ENCODE results near the gene EML4.

DNA sequence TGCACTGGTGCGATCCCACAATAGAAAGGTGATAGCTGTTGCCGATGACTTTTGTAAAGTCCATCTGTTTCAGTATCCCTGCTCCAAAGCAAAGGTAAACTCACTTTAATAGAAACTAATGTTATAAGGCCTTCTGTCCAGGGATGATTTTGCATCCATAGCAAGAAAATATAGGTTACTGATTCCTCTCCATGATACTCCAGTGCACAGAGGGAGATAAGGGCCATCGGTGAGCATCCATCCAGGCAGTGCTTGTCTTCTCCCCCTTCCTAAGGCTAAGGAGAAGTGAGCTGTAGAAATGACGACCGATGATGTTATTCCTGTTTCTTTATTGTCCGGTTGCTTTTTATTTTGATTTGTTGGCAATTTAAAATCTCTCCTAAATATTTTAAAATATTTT lies 159.8 kb downstream of the EML4 start:
- TF ChIP-seq CTCF (IDR thresholded peaks at IDR 0.05 in 2 of 3, conservative IDR thresholded peaks at IDR 0.05 in 1 of 3; ENCODE audit: insufficient read depth in 2 of 3, low read depth in 1 of 3, low read length in 3 of 3) (no peak), SP1 (CRISPR knock-in tag; IDR thresholded peaks at IDR 0.05) (no peak), CREB1 (IDR thresholded peaks at IDR 0.05) (no peak), CREB1 (CRISPR knock-in tag; IDR thresholded peaks at IDR 0.05) (no peak), RCOR1 (IDR thresholded peaks at IDR 0.05; ENCODE audit: borderline replicate concordance in 1 of 2, low read depth in 2 of 2, low read length in 2 of 2) (no peak), ZNF175 (CRISPR knock-in tag; IDR thresholded peaks at IDR 0.05; ENCODE audit: low read depth) (no peak)
- TF ChIP-seq, protein P1, sequence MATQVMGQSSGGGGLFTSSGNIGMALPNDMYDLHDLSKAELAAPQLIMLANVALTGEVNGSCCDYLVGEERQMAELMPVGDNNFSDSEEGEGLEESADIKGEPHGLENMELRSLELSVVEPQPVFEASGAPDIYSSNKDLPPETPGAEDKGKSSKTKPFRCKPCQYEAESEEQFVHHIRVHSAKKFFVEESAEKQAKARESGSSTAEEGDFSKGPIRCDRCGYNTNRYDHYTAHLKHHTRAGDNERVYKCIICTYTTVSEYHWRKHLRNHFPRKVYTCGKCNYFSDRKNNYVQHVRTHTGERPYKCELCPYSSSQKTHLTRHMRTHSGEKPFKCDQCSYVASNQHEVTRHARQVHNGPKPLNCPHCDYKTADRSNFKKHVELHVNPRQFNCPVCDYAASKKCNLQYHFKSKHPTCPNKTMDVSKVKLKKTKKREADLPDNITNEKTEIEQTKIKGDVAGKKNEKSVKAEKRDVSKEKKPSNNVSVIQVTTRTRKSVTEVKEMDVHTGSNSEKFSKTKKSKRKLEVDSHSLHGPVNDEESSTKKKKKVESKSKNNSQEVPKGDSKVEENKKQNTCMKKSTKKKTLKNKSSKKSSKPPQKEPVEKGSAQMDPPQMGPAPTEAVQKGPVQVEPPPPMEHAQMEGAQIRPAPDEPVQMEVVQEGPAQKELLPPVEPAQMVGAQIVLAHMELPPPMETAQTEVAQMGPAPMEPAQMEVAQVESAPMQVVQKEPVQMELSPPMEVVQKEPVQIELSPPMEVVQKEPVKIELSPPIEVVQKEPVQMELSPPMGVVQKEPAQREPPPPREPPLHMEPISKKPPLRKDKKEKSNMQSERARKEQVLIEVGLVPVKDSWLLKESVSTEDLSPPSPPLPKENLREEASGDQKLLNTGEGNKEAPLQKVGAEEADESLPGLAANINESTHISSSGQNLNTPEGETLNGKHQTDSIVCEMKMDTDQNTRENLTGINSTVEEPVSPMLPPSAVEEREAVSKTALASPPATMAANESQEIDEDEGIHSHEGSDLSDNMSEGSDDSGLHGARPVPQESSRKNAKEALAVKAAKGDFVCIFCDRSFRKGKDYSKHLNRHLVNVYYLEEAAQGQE (IDR thresholded peaks at IDR 0.05; ENCODE audit: borderline replicate concordance) = no peak
- TF ChIP-seq, protein P1 (CRISPR knock-in tag; IDR thresholded peaks at IDR 0.05; ENCODE audit: low read depth) = no peak
